DND-41 (cell line): Measurements from ENCODE around the gene DCAF7.

Source experiments
- ATAC-seq: fragments of 200-7000 bp; cut with Tn5 transposase; 3 replicates; pipeline ENCODE4 v1.9.1; 2021; ENCODE audit warnings: low read depth; ENCODE audit not compliant: insufficient read depth
- DNase-seq: peaks from one replicate; pipeline ENCODE4 v3.0.0-alpha.2; 2020
- H2AFZ ChIP-seq: 2 replicates; pipeline ENCODE4 v1.6.0; 2012; ENCODE audit warnings: low read depth, low read length
- H3K27ac ChIP-seq: 2 replicates; pipeline ENCODE4 v1.5.1; 2012; ENCODE audit warnings: low read length, inconsistent platforms
- H3K27me3 ChIP-seq: fragments of 200-600 bp; sonication (generic); 2 replicates; pipeline ENCODE4 v1.6.0; 2012; ENCODE audit warnings: low read length, mild to moderate bottlenecking, inconsistent platforms; ENCODE audit not compliant: insufficient read depth, poor library complexity
- H3K36me3 ChIP-seq: 2 replicates; pipeline ENCODE4 v1.5.1; 2012; ENCODE audit warnings: low read length, inconsistent platforms; ENCODE audit not compliant: insufficient read depth
- H3K4me1 ChIP-seq: 2 replicates; pipeline ENCODE4 v1.5.1; 2012; ENCODE audit warnings: mild to moderate bottlenecking, low read length; ENCODE audit not compliant: insufficient read depth
- H3K4me2 ChIP-seq: 2 replicates; pipeline ENCODE4 v1.6.0; 2012; ENCODE audit warnings: mild to moderate bottlenecking, moderate library complexity, low read length, inconsistent platforms; ENCODE audit not compliant: insufficient read depth
- H3K4me3 ChIP-seq, 2 experiments: fragments of 200-600 bp in 1 of 2; shearing (Covaris generic) in 1 of 2; 2 replicates each; pipeline ENCODE4 v1.5.1; 2012 to 2016; ENCODE audit warnings: inconsistent platforms in 2 of 2, low read length in 2 of 2, mild to moderate bottlenecking in 2 of 2, low read depth in 1 of 2, moderate library complexity in 1 of 2
- H3K79me2 ChIP-seq: 2 replicates; pipeline ENCODE4 v1.6.0; 2012; ENCODE audit warnings: low read length, inconsistent platforms; ENCODE audit not compliant: insufficient read depth
- H3K9ac ChIP-seq: 2 replicates; pipeline ENCODE4 v1.6.0; 2012; ENCODE audit warnings: low read depth, mild to moderate bottlenecking, inconsistent platforms, low read length, moderate library complexity
- H3K9me3 ChIP-seq: 2 replicates; pipeline ENCODE4 v1.5.1; 2012; ENCODE audit warnings: low read length, moderate library complexity, mild to moderate bottlenecking, inconsistent platforms; ENCODE audit not compliant: insufficient read depth, severe bottlenecking
- H4K20me1 ChIP-seq: 2 replicates; pipeline ENCODE4 v1.6.0; 2012; ENCODE audit warnings: low read length; ENCODE audit not compliant: insufficient read depth
- CTCF ChIP-seq: IDR thresholded peaks from 2 replicates; pipeline ENCODE4 v1.5.1; 2012; ENCODE audit warnings: borderline replicate concordance, low read length, moderate library complexity, mild to moderate bottlenecking; ENCODE audit not compliant: poor library complexity, severe bottlenecking; ENCODE audit errors: extremely low read depth
- EZH2 ChIP-seq: IDR thresholded peaks from 3 replicates; pipeline ENCODE4 v1.6.1; 2012; ENCODE audit warnings: borderline replicate concordance, low read depth, mild to moderate bottlenecking, moderate library complexity, low read length, inconsistent platforms; ENCODE audit not compliant: severe bottlenecking

DCAF7 gene

GRCh38 chr17:63515426-63515825 lies 34.9 kb upstream of the DCAF7 start:
- Histone ChIP-seq H3K9ac (no peak overlapping the region), H3K4me2 (no peak overlapping the region), H3K27ac (no peak overlapping the region), H4K20me1 (peaks cover 18% of the 10 kb centered on the region), H3K36me3 (no peaks in the 10 kb centered on the region), H3K79me2 (no peaks in the 10 kb centered on the region), H3K27me3 (no peaks in the 10 kb centered on the region), H3K4me3 (no peak overlapping the region), H2AFZ (no peak overlapping the region), H3K4me1 (no peaks in the 10 kb centered on the region), H3K9me3 (no peaks in the 10 kb centered on the region)
- ATAC-seq: no peak
- TF ChIP-seq EZH2: no peak
- no peak for DNase-seq

- no peaks in the 10 kb centered on the region for H3K36me3 ChIP-seq
- DNase-seq: no peak
- H4K20me1 ChIP-seq: peaks cover 15% of the 10 kb centered on the region
- no peak overlapping the region for H2AFZ ChIP-seq
- no peak for TF ChIP-seq CTCF
- no peak for TF ChIP-seq EZH2
- no peaks in the 10 kb centered on the region for H3K4me1 ChIP-seq
- no peak overlapping the region for H3K4me2 ChIP-seq
- no peak overlapping the region for H3K27ac ChIP-seq
- no peaks in the 10 kb centered on the region for H3K9me3 ChIP-seq
- ATAC-seq: no peak
- H3K27me3 ChIP-seq: no peaks in the 10 kb centered on the region
- H3K79me2 ChIP-seq: no peaks in the 10 kb centered on the region
- no peak overlapping the region for H3K9ac ChIP-seq
- no peak overlapping the region for H3K4me3 ChIP-seq
These were observed 33.1 kb upstream of the DCAF7 start for GRCh38 chr17:63516910-63517824.

GRCh38 chr17:63517825-63518534 lies 32.3 kb upstream of the DCAF7 start:
- Histone ChIP-seq H2AFZ (no peak overlapping the region), H3K9ac (no peak overlapping the region), H3K4me1 (no peaks in the 10 kb centered on the region), H3K36me3 (no peaks in the 10 kb centered on the region), H3K4me3 (no peak overlapping the region), H4K20me1 (peaks cover 20% of the 10 kb centered on the region), H3K4me2 (no peak overlapping the region), H3K79me2 (no peaks in the 10 kb centered on the region), H3K27me3 (no peaks in the 10 kb centered on the region), H3K9me3 (no peaks in the 10 kb centered on the region), H3K27ac (no peak overlapping the region)
- no peak for ATAC-seq
- DNase-seq: no peak
- no peak for TF ChIP-seq CTCF
- TF ChIP-seq EZH2: no peak
